Non-pigmented ciliary epithelial cell (primary cell): ENCODE measurements around the gene EBNA1BP2.
"Not testable (repeated sequence)": the region's sequence is repeated elsewhere in the genome, so short reads cannot be mapped to it uniquely, and the experiment has no call there.

Source experiments
- DNase-seq: peaks from one replicate; pipeline ENCODE4 v3.0.0-alpha.2; 2010; ENCODE audit warnings: low read depth

The EBNA1BP2 gene

GRCh38 chr1:43119928-43120586 is 52.0 kb downstream of the EBNA1BP2 start:
- not testable (repeated sequence) for DNase-seq
